Caco-2 (cell line): ENCODE measurements around the gene PSMD8. TPM values are rescaled to one million over a fixed set of nuclear protein-coding genes. Genes with fewer than 3 reads are reported as not detected.
A peak's percentile ranks its signal among the peaks of the same experiment; 100 is the strongest.

Source experiments
- BruUV-seq: library from RNA; stranded (reverse); fragments of 400-500 nt; replicated peaks from 2 replicates; lab custom pipeline; 2021; lab: Mats Ljungman, UMichigan
- CTCF ChIA-PET: fragments of 300-600 bp; sonication (Branson Sonifier 250); formaldehyde crosslinking; loops from one replicate; lab custom pipeline; 2022; ENCODE audit warnings: antibody characterized with exemption; lab: Charles Lee
- POLR2A ChIA-PET: fragments of 300-600 bp; sonication (Branson Sonifier 250); formaldehyde crosslinking; loops from one replicate; lab custom pipeline; 2022; ENCODE audit warnings: antibody characterized with exemption; lab: Charles Lee
- DNase-seq, 2 experiments: peaks; one replicate each; pipeline versions ENCODE4 v3.0.0 to v3.0.0-alpha.2; 2020 to 2022
- H3K27me3 ChIP-seq: replicated peaks from 2 replicates; pipeline ENCODE4 v1.6.0; 2011; ENCODE audit warnings: low read length; ENCODE audit not compliant: control insufficient read depth, insufficient read depth
- H3K36me3 ChIP-seq: 2 replicates; pipeline ENCODE4 v1.5.1; 2011; ENCODE audit warnings: low read length; ENCODE audit not compliant: control insufficient read depth, insufficient read depth
- H3K4me1 ChIP-seq: fragments of 250-450 bp; sonication (Bioruptor Pico); 2 replicates; pipeline ENCODE4 v1.5.1; 2020; ENCODE audit warnings: mild to moderate bottlenecking
- H3K4me3 ChIP-seq: 2 replicates; pipeline ENCODE4 v1.5.1; 2011; ENCODE audit warnings: low read depth, mild to moderate bottlenecking, control low read depth, low read length
- H3K9me3 ChIP-seq: fragments of 250-450 bp; sonication (Bioruptor Pico); 2 replicates; pipeline ENCODE4 v1.5.1; 2020; ENCODE audit warnings: mild to moderate bottlenecking, moderate library complexity
- H3K27ac Mint-ChIP-seq: one replicate; pipeline ENCODE4 v1.8.0; 2022; ENCODE audit warnings: mixed read lengths; ENCODE audit not compliant: unreplicated experiment
- H3K27me3 Mint-ChIP-seq: one replicate; pipeline ENCODE4 v1.8.0; 2022; ENCODE audit warnings: mixed read lengths; ENCODE audit not compliant: insufficient read depth, unreplicated experiment
- H3K36me3 Mint-ChIP-seq: one replicate; pipeline ENCODE4 v1.8.0; 2022; ENCODE audit warnings: mild to moderate bottlenecking, mixed read lengths; ENCODE audit not compliant: insufficient read depth, unreplicated experiment
- H3K4me1 Mint-ChIP-seq: one replicate; pipeline ENCODE4 v1.8.0; 2022; ENCODE audit warnings: low read depth, mixed read lengths; ENCODE audit not compliant: unreplicated experiment
- H3K4me3 Mint-ChIP-seq: one replicate; pipeline ENCODE4 v1.8.0; 2022; ENCODE audit warnings: mild to moderate bottlenecking, moderate library complexity, mixed read lengths; ENCODE audit not compliant: unreplicated experiment
- H3K9me3 Mint-ChIP-seq: one replicate; pipeline ENCODE4 v1.8.0; 2022; ENCODE audit warnings: mixed read lengths; ENCODE audit not compliant: unreplicated experiment
- CTCF ChIP-seq, 2 experiments: fragments of 200-600 bp in 1 of 2; IDR thresholded peaks; 1 replicate in 1 of 2; 2 replicates in 1 of 2; pipeline versions ENCODE4 v1.5.1 to v1.8.0; 2011 to 2022; ENCODE audit warnings: antibody characterized with exemption in 1 of 2, control low read depth in 1 of 2, inconsistent platforms in 1 of 2, low read depth in 1 of 2, low read length in 1 of 2, mild to moderate bottlenecking in 1 of 2, moderate library complexity in 1 of 2; ENCODE audit not compliant: insufficient read depth in 1 of 2, severe bottlenecking in 1 of 2, unreplicated experiment in 1 of 2
- intact Hi-C: fragments of 100-400 bp; cut with micrococcal nuclease; formaldehyde crosslinking; loops from one replicate; pipeline ENCODE4 v1.10.0; 2022; ENCODE audit not compliant: unreplicated experiment
- total RNA-seq: library from RNA; stranded (reverse); gene quantifications from 2 replicates; pipeline ENCODE4 v1.2.3, GENCODE V29; 2022

The PSMD8 gene
- total RNA-seq, 1 experiment from 2014 or later, result 264 TPM

- Mint-ChIP-seq H3K27ac (no peak overlapping the region), H3K27me3 (no peaks in the 10 kb centered on the region), H3K36me3 (peaks cover 13% of the 10 kb centered on the region), H3K4me3 (no peak overlapping the region), H3K9me3 (no peaks in the 10 kb centered on the region), H3K4me1 (peaks cover 23% of the 10 kb centered on the region)
- POLR2A ChIA-PET, result interaction anchor here (0.6 kb wide), 1 partner anchor 639 kb away, joined by 5 read pairs; no protein-coding TSS in a partner anchor
- H3K36me3 ChIP-seq, result no peaks in the 10 kb centered on the region
- no peaks in the 10 kb centered on the region for H3K27me3 ChIP-seq
- BruUV-seq, result no TSS peak
- TF ChIP-seq CTCF (IDR thresholded peaks at IDR 0.05; ENCODE audit: insufficient read depth in 1 of 2, low read depth in 1 of 2, low read length in 1 of 2, severe bottlenecking in 1 of 2, unreplicated experiment in 1 of 2), result no peak
- no peak overlapping the region for H3K4me3 ChIP-seq
- intact Hi-C loops, result no loop called here
- DNase-seq, result no peak
- no peaks in the 10 kb centered on the region for H3K9me3 ChIP-seq
- CTCF ChIA-PET, result no interaction called here
- peaks cover 20% of the 10 kb centered on the region for H3K4me1 ChIP-seq
These were observed 17.6 kb downstream of the PSMD8 start for GRCh38 chr19:38391911-38392464.

GRCh38 chr19:38392707-38393308 lies 18.4 kb downstream of the PSMD8 start:
- intact Hi-C loops, result no loop called here
- Mint-ChIP-seq H3K9me3 (no peaks in the 10 kb centered on the region), H3K4me1 (peaks cover 16% of the 10 kb centered on the region), H3K4me3 (no peak overlapping the region), H3K36me3 (peaks cover 6% of the 10 kb centered on the region), H3K27ac (peak overlapping the region; percentile 2), H3K27me3 (no peaks in the 10 kb centered on the region)
- H3K36me3 ChIP-seq, result no peaks in the 10 kb centered on the region
- no TSS peak for BruUV-seq
- DNase-seq, result peak in 1 of 2 experiments; percentile 64
- ChIA-PET CTCF (no interaction called here), POLR2A (interaction anchor here (0.6 kb wide), 1 partner anchor 639 kb away, joined by 5 read pairs; no protein-coding TSS in a partner anchor)
- H3K4me1 ChIP-seq, result peaks cover 17% of the 10 kb centered on the region
- TF ChIP-seq CTCF (IDR thresholded peaks at IDR 0.05; ENCODE audit: insufficient read depth in 1 of 2, low read depth in 1 of 2, low read length in 1 of 2, severe bottlenecking in 1 of 2, unreplicated experiment in 1 of 2), result no peak
- no peak overlapping the region for H3K4me3 ChIP-seq
- H3K9me3 ChIP-seq, result no peaks in the 10 kb centered on the region
- no peaks in the 10 kb centered on the region for H3K27me3 ChIP-seq

GRCh38 chr19:38394488-38394887 lies 20.1 kb downstream of the PSMD8 start:
- H3K27ac Mint-ChIP-seq, result no peak overlapping the region
- BruUV-seq, result no TSS peak
- Histone ChIP-seq H3K9me3 (no peaks in the 10 kb centered on the region), H3K4me3 (no peak overlapping the region), H3K36me3 (no peaks in the 10 kb centered on the region), H3K4me1 (peaks cover 12% of the 10 kb centered on the region), H3K27me3 (no peaks in the 10 kb centered on the region)
- peaks cover 2% of the 10 kb centered on the region for H3K27me3 Mint-ChIP-seq
- intact Hi-C loops, result no loop called here
- DNase-seq, result no peak
- CTCF ChIA-PET, result interaction anchor here (1.1 kb wide), 1 partner anchor 10 kb away, joined by 3 read pairs; no protein-coding TSS in a partner anchor
- peaks cover 7% of the 10 kb centered on the region for H3K36me3 Mint-ChIP-seq
- POLR2A ChIA-PET, result interaction anchor here (0.5 kb wide), 1 partner anchor 8 kb away, joined by 3 read pairs; no protein-coding TSS in a partner anchor
- peaks cover 16% of the 10 kb centered on the region for H3K4me1 Mint-ChIP-seq
- H3K9me3 Mint-ChIP-seq, result no peaks in the 10 kb centered on the region
- no peak for TF ChIP-seq CTCF (IDR thresholded peaks at IDR 0.05; ENCODE audit: insufficient read depth in 1 of 2, low read depth in 1 of 2, low read length in 1 of 2, severe bottlenecking in 1 of 2, unreplicated experiment in 1 of 2)
- no peak overlapping the region for H3K4me3 Mint-ChIP-seq
